Vagina (tissue), 2 donors: ENCODE results near the gene PPP3CA.

Source experiments
- POLR2A ChIP-seq, 2 donors: fragments of 450-650 bp; IDR thresholded peaks; one replicate each; pipeline ENCODE4 v1.6.1; 2017; ENCODE audit warnings: antibody characterized with exemption in 2 of 2, mild to moderate bottlenecking in 2 of 2, moderate library complexity in 2 of 2
- TF ChIP-seq, protein P1 (sequence below), 3 experiments: fragments of 450-650 bp in 2 of 3; fragments of 200-600 bp in 1 of 3; sonication (generic) in 1 of 3; IDR thresholded peaks; one replicate each; pipeline ENCODE4 v1.5.1; 2017 to 2019; ENCODE audit warnings: antibody characterized with exemption in 3 of 3, mild to moderate bottlenecking in 2 of 3, moderate library complexity in 2 of 3

GRCh38 chr4:101292214-101292613, 55.1 kb downstream of the PPP3CA start:
- TF ChIP-seq, protein P1, sequence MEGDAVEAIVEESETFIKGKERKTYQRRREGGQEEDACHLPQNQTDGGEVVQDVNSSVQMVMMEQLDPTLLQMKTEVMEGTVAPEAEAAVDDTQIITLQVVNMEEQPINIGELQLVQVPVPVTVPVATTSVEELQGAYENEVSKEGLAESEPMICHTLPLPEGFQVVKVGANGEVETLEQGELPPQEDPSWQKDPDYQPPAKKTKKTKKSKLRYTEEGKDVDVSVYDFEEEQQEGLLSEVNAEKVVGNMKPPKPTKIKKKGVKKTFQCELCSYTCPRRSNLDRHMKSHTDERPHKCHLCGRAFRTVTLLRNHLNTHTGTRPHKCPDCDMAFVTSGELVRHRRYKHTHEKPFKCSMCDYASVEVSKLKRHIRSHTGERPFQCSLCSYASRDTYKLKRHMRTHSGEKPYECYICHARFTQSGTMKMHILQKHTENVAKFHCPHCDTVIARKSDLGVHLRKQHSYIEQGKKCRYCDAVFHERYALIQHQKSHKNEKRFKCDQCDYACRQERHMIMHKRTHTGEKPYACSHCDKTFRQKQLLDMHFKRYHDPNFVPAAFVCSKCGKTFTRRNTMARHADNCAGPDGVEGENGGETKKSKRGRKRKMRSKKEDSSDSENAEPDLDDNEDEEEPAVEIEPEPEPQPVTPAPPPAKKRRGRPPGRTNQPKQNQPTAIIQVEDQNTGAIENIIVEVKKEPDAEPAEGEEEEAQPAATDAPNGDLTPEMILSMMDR (IDR thresholded peaks at IDR 0.05), result no peak
- no peak for TF ChIP-seq POLR2A (IDR thresholded peaks at IDR 0.05)
